Activated T-helper 9 cell treated with anti-CD3 and anti-CD28 coated beads, Interleukin-2, amount 50 U/mL, for 16 hours (primary cell): Measurements from ENCODE around the gene WIPF2.
"Not testable (repeated sequence)": the region's sequence is repeated elsewhere in the genome, so short reads cannot be mapped to it uniquely, and the experiment has no call there.

ENCODE experiments used
- DNase-seq: peaks from one replicate; pipeline ENCODE4 v3.0.0-alpha.2; 2020; ENCODE audit warnings: low read depth

The WIPF2 gene

GRCh38 chr17:40298726-40299125, 79.6 kb downstream of the WIPF2 start:
- DNase-seq: no peak

- not testable (repeated sequence) for DNase-seq
Observed at GRCh38 chr17:40299159-40299757, 80.2 kb downstream of the WIPF2 start.

GRCh38 chr17:40301315-40301714, 82.2 kb downstream of the WIPF2 start:
- DNase-seq: no peak

GRCh38 chr17:40303009-40303657, 84.0 kb downstream of the WIPF2 start:
- no peak for DNase-seq

DNA sequence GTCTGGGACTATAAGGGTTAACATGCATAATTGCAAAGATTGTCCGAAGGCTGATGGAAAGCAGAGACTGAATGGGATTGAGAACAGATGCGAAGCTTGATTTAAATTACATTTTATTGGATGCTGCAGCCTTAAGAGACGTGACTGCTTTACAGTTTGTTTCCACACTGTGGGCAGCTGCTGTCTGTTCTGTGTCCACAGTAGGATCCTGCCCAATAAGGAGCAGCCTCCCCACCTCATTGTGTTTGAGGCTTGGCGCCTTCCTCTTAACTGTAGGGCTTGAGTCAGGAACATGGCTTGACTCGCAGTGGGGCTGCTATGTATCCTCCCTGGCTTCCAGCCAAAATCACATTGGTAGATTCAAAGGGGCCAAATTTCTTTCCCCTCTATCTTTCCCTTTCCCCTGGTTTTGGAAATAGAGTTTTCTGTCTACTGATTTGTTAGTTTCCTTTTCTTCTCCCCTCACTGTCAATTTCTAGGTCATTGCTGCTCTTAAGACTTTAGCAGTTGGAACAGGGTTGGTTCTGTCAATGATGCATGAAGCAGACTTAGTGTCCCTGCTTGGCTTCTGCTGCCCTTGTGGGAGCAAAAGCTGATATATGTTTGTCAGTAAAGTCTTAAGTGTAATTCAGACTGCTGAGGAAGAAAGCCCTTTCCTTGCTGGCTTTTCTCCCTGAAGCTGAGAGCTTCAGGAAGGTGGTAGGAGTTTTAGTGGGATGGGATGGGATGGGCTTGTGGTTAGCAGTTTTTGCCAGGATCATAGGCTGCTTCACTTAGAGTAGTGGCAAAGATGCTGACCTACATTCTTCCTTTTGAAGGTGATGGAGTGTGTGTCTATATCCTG, 84.8 kb downstream of the WIPF2 start:
- DNase-seq: no peak

DNA sequence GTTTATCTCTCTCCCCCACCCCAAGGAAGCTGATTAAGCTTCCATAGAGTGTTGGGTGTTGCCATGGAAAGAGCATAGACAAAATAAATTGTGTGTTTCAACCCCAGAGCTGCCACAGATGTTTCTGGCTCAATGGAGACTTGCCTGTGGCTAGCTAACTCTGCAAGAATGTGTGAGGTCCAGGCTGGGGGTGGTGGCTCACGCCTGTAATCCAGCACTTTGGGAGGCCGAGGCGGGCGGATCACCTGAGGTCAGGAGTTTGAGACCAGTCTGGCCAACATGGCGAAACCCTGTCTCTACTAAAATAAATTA, 85.4 kb downstream of the WIPF2 start:
- DNase-seq: not testable (repeated sequence)

GRCh38 chr17:40304866-40305265, 85.8 kb downstream of the WIPF2 start:
- not testable (repeated sequence) for DNase-seq

DNA sequence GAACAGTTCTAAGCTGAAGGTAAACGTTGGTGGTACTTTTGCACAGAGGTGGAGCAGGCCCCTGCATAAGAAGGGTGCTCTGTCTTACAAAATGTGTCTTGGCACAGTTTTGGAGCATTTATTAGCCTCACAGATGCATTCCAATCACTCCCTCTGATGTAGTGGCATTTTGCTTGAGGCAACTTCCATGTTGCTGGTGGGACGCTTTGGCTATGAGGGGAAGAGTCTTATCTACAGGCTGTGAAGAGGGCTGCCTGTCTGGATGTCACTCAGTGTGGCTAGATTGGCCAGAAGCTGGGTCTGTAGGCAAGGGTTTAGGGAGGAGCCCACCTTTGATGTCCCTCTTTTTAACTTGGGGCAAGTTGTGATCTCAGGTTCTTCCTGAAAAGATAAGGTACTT, 87.3 kb downstream of the WIPF2 start:
- no peak for DNase-seq

- no peak for DNase-seq
Observed at GRCh38 chr17:40307001-40307730, 88.1 kb downstream of the WIPF2 start.

- DNase-seq: no peak
Observed at GRCh38 chr17:40307740-40308239, 88.7 kb downstream of the WIPF2 start.

GRCh38 chr17:40309031-40309948, 90.2 kb downstream of the WIPF2 start, which contains the start of gene RARA:
Gene RARA, plus strand, starts transcription at chr17:40309180. Its CDS starts 22,039 bp downstream, at chr17:40331219.
- DNase-seq: no peak

DNA sequence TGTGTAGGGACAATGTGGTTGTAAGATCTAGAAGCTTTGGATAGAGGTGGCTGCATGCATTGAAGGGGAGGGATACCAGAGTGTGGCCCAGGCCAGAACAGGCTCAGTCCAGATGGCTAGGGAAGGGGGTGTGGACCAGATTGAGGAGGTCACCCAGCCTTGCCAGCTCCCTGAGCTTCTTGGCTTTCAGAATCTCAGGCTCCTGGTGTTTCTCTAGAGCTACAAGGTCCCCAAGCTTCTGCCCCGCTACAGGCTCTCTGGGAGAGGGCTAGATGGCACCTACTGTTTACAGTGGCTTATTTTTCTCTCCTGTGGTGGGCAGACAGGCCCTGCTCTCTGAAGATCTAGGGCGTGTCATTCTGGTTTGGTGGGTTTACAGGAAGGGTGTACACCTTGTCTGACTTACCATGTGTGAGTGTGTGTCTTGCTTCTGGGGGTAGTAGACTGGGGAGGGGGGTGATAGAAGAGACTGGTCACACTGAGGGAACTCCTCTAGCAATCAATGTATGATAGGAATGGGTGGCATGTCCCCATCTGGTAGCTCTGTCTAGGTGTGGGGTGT, 90.9 kb downstream of the WIPF2 start:
- no peak for DNase-seq

DNA sequence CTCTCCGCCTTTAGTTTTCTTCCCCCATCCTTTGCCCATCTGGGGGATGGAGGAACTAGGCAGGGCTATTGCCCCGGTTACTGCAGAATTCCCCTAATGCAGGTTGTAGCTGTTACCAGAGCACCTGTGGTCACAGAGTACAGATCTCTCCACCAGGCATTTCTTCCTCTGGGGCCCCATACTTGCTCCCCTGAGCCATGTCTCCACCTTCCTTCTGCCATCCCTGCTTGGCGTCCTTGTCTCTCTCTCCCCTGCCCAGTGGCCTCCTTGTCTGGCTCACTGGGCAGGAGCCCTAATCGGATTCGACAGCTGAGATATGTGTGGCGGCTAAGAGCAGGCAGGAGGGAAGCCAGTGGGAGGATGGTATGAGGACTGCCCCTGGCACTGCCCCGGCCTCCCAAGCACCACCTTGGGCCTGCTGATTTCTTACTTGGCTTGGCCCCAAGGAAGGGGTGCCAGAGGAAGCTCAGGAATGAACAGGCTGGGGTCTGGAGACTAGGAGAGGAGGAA, 91.8 kb downstream of the WIPF2 start:
- no peak for DNase-seq

- no peak for DNase-seq
Observed at GRCh38 chr17:40311575-40311974, 92.5 kb downstream of the WIPF2 start.

- DNase-seq: no peak
Observed at GRCh38 chr17:40312131-40312731, 93.1 kb downstream of the WIPF2 start.

DNA sequence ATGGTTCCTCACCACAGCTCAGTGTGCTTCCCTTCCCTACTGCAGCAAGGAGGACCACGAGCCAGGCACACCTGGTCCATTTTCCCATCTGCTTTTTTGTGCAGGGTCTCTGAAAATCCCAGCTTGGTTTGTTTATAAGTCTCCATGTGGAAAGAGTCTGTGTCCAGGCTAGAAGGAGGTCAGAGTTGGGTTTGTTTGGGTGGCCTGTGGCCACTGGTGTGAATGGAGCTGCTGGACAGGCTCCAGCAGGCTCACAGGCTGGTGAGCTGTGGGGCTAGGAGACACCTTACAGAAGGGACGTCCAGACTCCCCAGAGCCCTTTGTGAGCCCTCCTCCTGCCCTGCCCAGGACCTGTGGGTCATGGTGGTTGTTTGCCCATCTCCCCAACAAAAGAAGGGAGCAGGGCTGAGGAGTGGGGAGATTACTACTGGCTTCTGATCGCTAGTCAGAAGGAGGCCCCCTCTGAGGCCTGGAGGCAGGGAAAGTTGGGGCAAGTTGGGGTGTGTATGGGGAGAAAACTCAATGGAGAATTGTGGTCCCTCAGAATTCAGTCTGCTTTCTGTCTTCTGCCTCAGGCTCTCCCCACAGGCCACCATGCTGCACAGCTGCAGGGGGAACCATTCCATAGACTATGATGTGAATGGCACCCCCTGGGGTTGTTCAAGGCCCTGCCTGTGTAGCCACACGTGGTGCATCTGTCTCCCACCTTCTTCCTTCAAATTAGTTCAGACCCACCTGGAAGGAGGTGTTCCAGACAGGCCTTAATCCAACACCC, 94.0 kb downstream of the WIPF2 start:
- DNase-seq: no peak

DNA sequence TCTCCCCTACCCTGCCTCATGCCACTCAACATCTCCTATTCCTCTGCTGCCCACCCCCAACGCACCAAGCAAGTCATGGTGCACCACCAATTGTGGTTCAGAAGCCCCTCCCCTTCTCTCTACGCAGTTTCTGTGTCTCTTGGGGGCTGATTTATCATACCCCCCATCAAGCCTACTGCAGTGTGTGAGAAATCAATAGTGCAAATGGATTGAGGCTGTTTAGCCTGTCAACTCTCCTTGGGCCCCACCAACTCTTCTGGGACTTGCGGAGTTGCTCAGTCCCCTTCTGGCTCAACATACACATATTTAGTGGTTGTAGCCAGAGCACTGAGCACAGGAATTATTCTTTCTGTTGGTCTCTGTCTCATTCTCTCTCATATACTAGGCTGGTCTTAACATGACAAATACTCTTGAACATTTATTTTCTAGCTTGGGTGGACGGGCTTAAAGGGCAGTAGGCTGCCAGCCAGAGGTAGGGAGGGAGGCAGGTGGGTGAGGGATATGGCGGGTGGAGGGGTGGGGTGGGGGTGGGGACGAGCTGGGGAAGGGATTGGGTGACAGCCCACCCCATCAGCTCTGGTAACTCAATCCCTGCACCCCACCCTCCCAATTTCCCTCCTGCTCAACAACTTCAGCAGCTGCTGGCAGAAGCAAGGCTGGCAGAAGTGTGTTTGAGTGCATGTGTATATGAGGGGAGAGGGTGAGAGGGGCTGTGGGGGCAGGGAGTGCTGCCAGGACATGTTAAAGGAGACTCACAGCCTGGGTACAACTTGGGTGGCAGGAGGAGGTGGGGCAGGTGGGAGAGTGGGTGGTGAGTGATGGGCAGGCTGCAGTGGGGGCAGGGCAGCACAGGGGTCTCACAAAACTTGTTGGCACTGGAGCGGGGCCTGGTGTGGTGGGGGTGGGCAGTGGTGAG, 94.8 kb downstream of the WIPF2 start:
- DNase-seq: no peak

GRCh38 chr17:40314584-40314956, 95.5 kb downstream of the WIPF2 start:
- peak; percentile 86 for DNase-seq
